Ectodermal cell (in vitro differentiated cells): ENCODE measurements around the gene CSNK1G1.
A peak's percentile ranks its signal among the peaks of the same experiment; 100 is the strongest.
"Not testable (repeated sequence)": the region's sequence is repeated elsewhere in the genome, so short reads cannot be mapped to it uniquely, and the experiment has no call there.

Experiments
- H3K27ac ChIP-seq: 2 replicates; pipeline ENCODE4 v1.7.0; 2013; ENCODE audit warnings: mild to moderate bottlenecking, low read depth, low read length; ENCODE audit not compliant: insufficient read depth, poor library complexity, severe bottlenecking
- H3K27me3 ChIP-seq: 2 replicates; pipeline ENCODE4 v1.7.0; 2013; ENCODE audit warnings: mild to moderate bottlenecking, low read length; ENCODE audit not compliant: insufficient read depth, control insufficient read depth, poor library complexity, severe bottlenecking
- H3K36me3 ChIP-seq: one replicate; pipeline ENCODE4 v1.7.0; 2013; ENCODE audit warnings: low read length; ENCODE audit not compliant: control insufficient read depth, insufficient read depth
- H3K4me1 ChIP-seq: one replicate; pipeline ENCODE4 v1.7.0; 2013; ENCODE audit warnings: low read length; ENCODE audit not compliant: control insufficient read depth, insufficient read depth
- H3K4me3 ChIP-seq: 2 replicates; pipeline ENCODE4 v1.7.0; 2013; ENCODE audit warnings: low read depth, low read length, control low read depth; ENCODE audit not compliant: insufficient read depth
- H3K9me3 ChIP-seq: 2 replicates; pipeline ENCODE4 v1.7.0; 2013; ENCODE audit warnings: mild to moderate bottlenecking, low read length, moderate library complexity; ENCODE audit not compliant: control insufficient read depth
- WGBS, 2 experiments: methylation state at CpG; one replicate each; pipeline ENCODE4 v1.1.7; 2013; ENCODE audit warnings: missing lambda C conversion rate in 2 of 2; 5-methylcytosine and 5-hydroxymethylcytosine counted together

The CSNK1G1 gene

GRCh38 chr15:64333516-64333915 lies 22.5 kb downstream of the CSNK1G1 start:
- Histone ChIP-seq H3K4me3 (no peak overlapping the region), H3K27me3 (no peaks in the 10 kb centered on the region), H3K36me3 (no peaks in the 10 kb centered on the region), H3K9me3 (no peaks in the 10 kb centered on the region), H3K27ac (no peak overlapping the region), H3K4me1 (no peaks in the 10 kb centered on the region)
- 90 to 93% methylated on average over 1 to 2 of the region's 2 CpGs for WGBS, 2 experiments

- 42 to 62% methylated on average over 2 of the region's 3 CpGs for WGBS, 2 experiments
- not testable (repeated sequence) for H3K4me1 ChIP-seq, H3K4me3 ChIP-seq, H3K9me3 ChIP-seq, H3K27ac ChIP-seq, H3K36me3 ChIP-seq, H3K27me3 ChIP-seq
Observed at GRCh38 chr15:64331668-64332067, 24.3 kb downstream of the CSNK1G1 start.

GRCh38 chr15:64326975-64327374 lies 29.0 kb downstream of the CSNK1G1 start:
- H3K9me3 ChIP-seq, H3K4me3 ChIP-seq, H3K27me3 ChIP-seq, H3K4me1 ChIP-seq, H3K27ac ChIP-seq, H3K36me3 ChIP-seq: not testable (repeated sequence)
- WGBS, 2 experiments = 9 to 23% methylated on average over 6 to 10 of the region's 15 CpGs

GRCh38 chr15:64326458-64326857 lies 29.5 kb downstream of the CSNK1G1 start:
- H3K4me1 ChIP-seq, H3K36me3 ChIP-seq, H3K27me3 ChIP-seq, H3K9me3 ChIP-seq, H3K27ac ChIP-seq, H3K4me3 ChIP-seq: not testable (repeated sequence)
- 78 to 97% methylated on average over 6 to 12 of the region's 20 CpGs for WGBS, 2 experiments

GRCh38 chr15:64324165-64324877 lies 31.7 kb downstream of the CSNK1G1 start:
- H3K27me3 ChIP-seq = no peaks in the 10 kb centered on the region
- no peaks in the 10 kb centered on the region for H3K36me3 ChIP-seq
- H3K4me3 ChIP-seq = no peak overlapping the region
- H3K27ac ChIP-seq = no peak overlapping the region
- H3K4me1 ChIP-seq = no peaks in the 10 kb centered on the region
- WGBS, 2 experiments = 97 to 98% methylated on average over 5 of the region's 5 CpGs
- no peaks in the 10 kb centered on the region for H3K9me3 ChIP-seq

GRCh38 chr15:64315216-64315615 lies 40.8 kb downstream of the CSNK1G1 start:
- WGBS, 2 experiments = 33% methylated on average over 4 of the region's 4 CpGs
- Histone ChIP-seq H3K27me3 (no peaks in the 10 kb centered on the region), H3K9me3 (no peaks in the 10 kb centered on the region), H3K27ac (peak overlapping the region; percentile 31), H3K4me3 (no peak overlapping the region), H3K4me1 (peaks cover 14% of the 10 kb centered on the region), H3K36me3 (no peaks in the 10 kb centered on the region)

GRCh38 chr15:64314456-64314855 lies 41.5 kb downstream of the CSNK1G1 start:
- Histone ChIP-seq H3K27ac (no peak overlapping the region), H3K9me3 (no peaks in the 10 kb centered on the region), H3K4me1 (peaks cover 14% of the 10 kb centered on the region), H3K36me3 (no peaks in the 10 kb centered on the region), H3K27me3 (no peaks in the 10 kb centered on the region), H3K4me3 (no peak overlapping the region)
- 94 to 100% methylated on average over 3 of the region's 3 CpGs for WGBS, 2 experiments

GRCh38 chr15:64311566-64311965 lies 44.4 kb downstream of the CSNK1G1 start:
- Histone ChIP-seq H3K4me3 (no peak overlapping the region), H3K4me1 (peaks cover 14% of the 10 kb centered on the region), H3K9me3 (no peaks in the 10 kb centered on the region), H3K36me3 (no peaks in the 10 kb centered on the region), H3K27ac (no peak overlapping the region), H3K27me3 (no peaks in the 10 kb centered on the region)
- 88 to 94% methylated on average over 6 of the region's 6 CpGs for WGBS, 2 experiments

- H3K4me1 ChIP-seq = peaks cover 4% of the 10 kb centered on the region
- no peak overlapping the region for H3K27ac ChIP-seq
- no peaks in the 10 kb centered on the region for H3K36me3 ChIP-seq
- H3K27me3 ChIP-seq = no peaks in the 10 kb centered on the region
- no peak overlapping the region for H3K4me3 ChIP-seq
- H3K9me3 ChIP-seq = no peaks in the 10 kb centered on the region
Observed at GRCh38 chr15:64310036-64310435, 45.9 kb downstream of the CSNK1G1 start.

- Histone ChIP-seq H3K4me1 (no peaks in the 10 kb centered on the region), H3K4me3 (no peak overlapping the region), H3K27me3 (no peaks in the 10 kb centered on the region), H3K9me3 (no peaks in the 10 kb centered on the region), H3K36me3 (peaks cover under 1% of the 10 kb centered on the region), H3K27ac (no peak overlapping the region)
- 70 to 74% methylated on average over 2 of the region's 2 CpGs for WGBS, 2 experiments
Observed at GRCh38 chr15:64305261-64305660, 50.7 kb downstream of the CSNK1G1 start.

- Histone ChIP-seq H3K27ac (no peak overlapping the region), H3K4me3 (no peak overlapping the region), H3K36me3 (no peaks in the 10 kb centered on the region), H3K4me1 (no peaks in the 10 kb centered on the region), H3K9me3 (no peaks in the 10 kb centered on the region), H3K27me3 (no peaks in the 10 kb centered on the region)
- WGBS, 2 experiments = 92 to 100% methylated on average over 1 to 2 of the region's 2 CpGs
Observed at GRCh38 chr15:64289550-64289949, 66.4 kb downstream of the CSNK1G1 start.
